ENCODE measurements around the gene SUGCT.

Gene SUGCT

DNA sequence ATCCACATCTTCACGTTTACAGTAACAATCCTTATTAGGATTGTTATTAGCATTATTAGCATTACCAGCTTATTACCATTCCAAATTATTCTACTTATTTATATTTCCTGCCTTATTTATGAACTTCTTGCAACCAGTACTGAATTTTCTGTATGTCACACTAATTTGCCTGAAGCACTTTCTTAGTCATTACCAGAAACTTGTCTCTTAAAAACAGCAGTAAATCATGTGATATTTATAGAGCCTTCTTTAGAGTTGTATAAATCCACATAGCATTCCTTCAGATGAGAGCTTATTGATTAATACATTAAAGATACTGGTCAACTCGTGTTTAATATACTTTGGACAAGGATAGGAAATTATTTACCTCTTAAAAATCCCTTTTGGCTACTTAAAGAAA is 618.6 kb downstream of the SUGCT start:
- DNase-seq: no peak

DNA sequence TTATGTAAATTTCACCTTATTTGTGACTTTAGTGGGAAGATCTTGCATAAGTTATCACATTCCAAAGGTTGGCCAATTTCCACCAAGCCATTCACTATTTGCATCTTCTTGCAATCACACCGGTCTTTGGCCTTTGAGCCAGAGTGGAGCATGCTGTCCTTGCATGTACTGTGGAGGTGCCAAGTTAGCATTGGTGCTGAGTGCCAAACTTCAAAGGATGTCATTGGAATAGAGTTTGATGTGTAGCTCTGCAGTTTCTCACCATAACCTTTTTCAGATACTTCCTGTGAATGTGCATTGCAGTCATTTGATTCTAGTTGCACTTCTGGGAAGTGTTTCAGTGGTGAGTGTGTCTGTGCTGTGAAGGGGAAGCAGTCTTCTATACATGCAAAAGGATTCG is 620.6 kb downstream of the SUGCT start:
- DNase-seq: no peak

DNA sequence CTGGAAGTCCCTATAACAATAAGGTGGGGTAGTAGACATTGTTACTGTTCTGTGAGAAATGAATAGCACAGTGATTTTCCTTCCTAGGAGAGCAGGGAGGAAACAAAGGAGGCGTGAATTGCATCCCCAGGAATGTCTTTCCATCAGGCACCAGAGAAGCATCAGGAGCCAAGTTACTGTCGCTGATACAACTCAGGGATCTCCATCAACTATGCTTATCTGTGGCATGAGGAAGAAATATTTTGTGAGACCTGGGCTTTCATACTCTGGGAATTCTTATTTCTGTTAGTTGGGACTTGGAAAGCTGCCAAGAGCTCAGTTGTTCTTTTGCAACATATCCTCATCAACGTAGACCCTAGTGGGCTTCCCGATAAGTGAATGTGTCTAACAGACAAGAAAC is 622.3 kb downstream of the SUGCT start:
- DNase-seq: no peak

DNA sequence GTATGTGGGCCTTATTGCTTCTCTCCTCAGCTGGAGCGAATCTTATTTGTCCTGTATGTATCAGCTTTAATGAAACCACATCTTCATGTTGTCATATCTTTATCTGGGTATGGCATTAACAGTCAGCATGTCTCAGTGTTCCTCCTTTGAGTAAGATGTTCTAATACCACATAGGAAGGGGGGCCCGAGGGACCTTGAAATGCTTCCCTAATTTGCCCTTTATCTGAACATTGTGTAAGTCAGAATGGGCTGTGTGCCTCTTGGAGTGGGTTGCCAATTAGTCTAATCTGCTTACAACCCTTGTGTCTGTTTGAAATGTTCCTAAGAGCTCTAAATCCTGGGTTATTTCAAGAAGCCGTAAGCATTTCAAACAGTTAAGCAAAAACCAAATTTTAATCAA is 623.8 kb downstream of the SUGCT start:
- DNase-seq: no peak

DNA sequence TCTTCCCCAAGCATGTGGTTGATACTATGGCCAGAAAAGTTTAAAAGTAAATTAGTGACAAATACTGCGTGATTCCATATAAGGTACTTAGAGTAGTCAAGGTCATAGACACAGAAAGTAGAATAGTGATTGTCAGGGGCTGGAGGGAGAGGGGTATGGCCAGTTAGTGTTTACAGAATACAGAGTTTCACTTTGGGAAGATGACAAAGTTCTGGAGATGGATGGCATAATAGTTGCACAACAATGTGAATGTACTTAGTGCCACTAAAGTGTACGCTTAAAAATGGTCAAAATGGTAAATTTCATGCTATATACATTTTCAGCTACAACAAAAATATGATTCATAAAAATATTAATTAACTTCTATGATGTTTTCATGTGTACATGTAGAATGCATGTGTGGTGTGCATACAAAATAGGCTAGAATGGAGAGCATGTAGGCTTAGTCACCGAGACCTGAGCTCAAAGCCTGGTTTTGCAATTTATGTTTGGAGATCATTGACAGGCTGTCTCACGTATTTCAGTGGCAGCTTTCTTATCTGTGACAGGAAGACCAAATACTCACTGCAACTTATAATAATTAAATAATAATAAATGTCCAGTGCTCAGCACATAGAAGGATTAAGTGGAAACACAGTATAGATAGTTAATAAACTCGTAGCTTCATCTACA is 625.6 kb downstream of the SUGCT start:
- no peak for DNase-seq

DNA sequence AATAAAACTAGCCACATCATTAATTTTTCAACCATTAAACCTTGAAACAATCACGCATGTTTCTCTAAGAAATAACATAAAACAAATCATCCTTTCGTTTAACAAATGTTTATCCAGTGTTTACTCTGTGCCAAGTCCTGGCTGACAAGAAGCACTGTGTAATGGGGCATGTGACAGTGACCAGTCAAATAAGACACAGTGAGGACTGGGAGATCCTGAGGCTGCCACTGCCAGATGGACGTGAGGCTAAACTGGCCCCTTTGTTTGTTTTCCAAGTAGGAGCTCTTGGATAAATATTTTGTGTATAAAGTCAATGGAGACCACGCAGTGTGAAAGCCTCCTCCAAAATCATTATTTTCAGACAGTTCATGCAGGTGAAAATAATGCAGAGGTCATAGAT is 626.2 kb downstream of the SUGCT start:
- no peak for DNase-seq

DNA sequence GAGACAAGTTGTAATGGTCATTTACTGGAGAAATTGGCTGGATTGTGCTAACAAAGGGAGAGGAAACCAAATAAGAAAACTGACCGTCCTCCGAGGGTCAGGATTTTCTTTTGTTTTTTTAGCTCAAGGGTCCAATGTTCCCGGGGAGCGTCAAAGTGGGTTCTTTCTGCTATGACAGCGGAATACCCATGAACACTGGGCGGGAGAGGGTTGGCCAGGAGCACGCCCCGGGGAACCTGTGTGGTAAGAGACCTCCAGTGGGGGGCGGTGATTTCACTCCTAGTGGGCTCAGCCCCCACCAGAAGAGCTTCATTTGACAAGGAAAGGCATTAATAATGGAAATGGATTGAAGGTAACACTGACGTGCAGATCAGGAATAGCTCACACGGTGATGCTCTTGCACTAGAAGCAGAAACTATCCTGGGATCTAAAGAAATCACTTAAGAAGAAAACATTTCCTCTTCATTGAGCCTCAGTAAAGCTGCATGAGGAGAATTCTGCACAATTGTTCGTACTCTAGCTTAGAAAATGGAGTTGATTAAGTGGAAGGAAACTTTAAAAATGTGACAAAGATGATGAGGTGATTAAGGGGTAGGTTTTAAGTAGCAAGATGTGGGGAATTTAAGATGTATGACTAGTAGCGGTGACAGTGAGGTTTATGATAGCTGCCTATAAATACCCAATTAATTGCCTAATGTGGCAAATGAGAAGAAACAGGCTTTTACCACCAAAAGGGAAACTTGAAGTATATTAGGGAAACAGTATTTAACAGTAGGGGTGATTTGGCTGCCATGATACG is 627.2 kb downstream of the SUGCT start:
- no peak for DNase-seq

DNA sequence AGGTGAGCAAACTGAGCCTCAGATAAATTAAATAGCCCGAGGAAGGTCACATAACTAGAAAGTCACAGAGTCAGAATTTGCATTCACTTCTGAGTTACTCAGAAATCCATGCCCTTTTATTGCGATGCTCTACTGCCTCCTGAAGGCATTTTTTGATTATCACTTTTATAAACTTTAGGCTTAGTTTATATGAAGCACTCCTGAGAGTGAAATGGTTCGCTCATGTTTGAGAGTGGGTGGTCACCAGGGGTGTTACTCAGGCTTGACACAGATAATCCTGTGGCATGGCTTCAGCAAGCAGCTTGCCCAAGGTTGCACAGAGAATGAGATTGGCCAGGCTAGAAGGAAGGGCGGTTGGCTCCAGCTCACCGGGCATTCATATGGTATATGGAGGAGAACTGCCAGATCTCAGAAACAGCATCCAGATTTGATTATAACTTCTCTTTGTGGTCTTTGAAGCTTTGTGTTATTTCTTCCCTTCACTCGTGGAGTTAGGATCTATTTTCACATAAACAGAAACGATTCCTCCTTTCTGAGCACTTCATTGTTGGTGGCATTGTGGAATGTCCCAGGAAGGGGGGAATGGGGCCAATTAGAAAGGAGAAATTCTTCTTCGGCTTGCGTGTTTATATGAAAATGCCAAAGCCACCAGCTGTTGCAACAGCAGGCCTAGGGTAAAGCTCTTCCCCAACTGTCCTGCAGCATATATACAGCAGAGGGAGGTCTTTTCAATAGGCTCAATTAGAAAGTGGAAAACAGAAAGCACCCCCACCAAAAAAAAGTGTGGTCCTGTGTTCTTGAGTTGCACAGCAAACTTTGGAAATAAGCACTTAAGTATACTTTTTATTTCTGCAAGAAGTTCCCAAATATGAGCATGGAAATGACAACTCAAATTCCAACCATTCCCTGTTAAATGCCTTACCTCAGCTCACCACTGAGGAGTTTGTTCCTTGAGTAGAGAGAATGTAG is 628.8 kb downstream of the SUGCT start:
- no peak for DNase-seq

DNA sequence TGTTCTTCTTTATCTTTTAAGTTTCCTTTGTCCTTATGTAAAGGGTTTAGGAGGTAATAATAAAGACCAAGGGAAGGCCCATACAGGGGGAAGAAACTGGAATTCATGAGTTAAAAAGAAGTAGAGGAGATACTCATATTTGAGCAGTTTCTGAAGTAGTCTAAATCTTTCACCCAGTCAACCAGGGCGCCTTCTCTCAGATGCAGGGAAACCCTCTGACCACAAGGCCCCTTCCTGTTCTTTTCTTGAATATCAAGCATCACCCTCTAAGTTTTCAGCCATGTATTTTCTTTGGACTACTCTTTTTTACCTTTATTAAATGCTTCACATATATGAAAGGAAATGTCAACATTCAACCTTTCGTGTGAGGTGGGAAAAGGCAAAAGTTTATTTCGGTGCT is 630.8 kb downstream of the SUGCT start:
- DNase-seq: no peak

DNA sequence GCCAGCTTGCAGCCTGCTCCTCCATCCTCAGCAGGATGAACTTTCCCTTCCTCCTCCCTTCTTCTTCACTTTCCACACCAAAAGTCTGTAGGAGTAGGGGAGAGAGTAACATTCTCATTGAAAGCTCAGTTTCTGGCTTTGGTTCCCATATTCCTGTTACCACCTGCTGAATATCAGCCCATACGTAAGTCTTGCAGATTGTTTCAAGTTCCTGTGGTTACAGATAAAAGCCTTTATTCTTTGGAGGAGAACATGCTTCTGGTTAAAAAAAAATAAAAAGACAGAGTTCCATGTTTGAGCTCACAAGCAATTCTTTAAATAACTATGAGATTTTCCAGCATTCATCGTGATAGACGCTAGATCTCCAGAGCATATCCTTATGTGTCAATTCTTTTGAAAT is 637.3 kb downstream of the SUGCT start:
- no peak for DNase-seq

DNA sequence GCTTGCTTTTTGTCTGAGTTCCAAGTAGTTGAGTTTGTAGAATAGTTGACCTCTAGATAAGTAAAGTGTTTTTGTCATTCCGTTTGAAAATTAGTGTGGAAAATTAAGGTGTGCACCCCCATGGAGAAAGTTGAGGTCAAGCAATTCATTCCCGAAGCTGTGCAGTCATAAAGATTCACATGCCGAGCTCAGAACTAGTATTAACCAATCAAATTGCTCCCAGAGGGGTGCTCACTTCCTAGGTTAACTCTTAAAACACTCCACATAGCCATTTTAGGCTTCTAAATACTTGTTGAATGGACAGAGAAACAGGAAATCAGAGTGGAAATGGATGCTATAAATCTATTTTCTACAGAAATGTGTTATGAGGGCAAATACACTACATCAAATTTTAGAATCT is 638.9 kb downstream of the SUGCT start:
- no peak for DNase-seq

DNA sequence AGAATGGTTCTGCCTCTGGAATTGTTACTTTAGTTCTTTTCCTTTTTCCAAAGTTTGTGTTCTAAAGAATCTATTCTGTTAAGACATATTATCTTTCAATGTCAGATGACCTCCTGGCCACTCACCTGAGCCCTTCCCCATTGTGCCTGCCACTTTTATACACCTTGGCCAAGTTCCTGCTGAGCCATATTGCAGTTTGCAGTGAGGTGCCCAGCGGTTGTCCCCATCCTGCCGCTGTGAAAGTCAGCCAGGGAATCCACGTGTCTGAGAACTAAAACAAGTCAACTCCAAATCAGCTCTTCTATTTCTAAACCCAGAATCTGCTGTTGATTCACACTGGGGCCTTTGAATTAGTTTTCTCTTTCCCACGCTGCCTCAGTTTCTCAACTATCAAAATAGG is 641.1 kb downstream of the SUGCT start:
- DNase-seq: no peak

DNA sequence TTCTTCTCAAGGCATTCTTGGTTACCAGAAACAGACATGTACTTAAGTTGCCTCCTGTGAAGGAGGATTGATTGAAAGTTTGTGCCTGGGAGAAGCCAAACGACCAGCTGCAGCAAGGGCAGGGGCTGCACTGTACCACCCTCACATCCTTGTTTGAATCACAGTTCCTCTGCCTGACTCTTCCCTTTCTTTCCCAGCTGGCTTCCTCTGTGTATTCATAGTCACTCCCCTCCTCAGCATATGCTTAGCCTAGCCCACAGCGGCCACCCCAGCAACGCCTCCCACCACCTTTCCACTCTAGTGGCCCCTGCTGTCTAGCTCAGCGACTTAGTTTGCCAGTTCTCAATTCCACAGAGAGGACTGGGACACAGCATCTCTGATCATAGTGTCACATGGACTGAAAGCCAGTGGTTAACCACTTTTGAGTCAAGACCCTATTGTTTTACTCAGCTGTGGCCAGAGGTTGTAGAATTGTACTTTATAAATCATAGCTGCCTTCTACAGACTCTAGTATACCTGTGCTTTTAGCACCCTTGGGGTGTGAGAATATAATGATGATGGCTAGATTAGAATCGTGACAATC is 643.0 kb downstream of the SUGCT start:
- DNase-seq: no peak

DNA sequence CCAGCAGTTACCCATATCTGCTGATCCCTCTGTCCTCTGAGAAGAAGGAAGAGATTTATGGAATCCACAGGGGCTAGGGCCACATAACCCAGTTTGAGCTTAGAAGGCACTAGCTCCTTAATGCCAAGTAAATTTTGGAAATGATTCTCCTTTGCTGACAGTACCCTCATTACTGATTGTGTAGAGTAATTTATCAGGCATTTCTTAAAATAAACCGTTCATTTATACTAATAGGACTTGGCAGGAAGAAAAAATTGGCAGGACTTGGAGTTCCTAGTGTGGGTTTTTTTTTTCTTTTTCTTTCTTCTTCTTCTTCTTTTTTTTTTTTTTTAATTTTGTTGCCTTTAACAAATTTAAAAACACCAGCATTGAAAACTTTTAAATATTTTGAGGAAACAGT is 645.7 kb downstream of the SUGCT start:
- no peak for DNase-seq

DNA sequence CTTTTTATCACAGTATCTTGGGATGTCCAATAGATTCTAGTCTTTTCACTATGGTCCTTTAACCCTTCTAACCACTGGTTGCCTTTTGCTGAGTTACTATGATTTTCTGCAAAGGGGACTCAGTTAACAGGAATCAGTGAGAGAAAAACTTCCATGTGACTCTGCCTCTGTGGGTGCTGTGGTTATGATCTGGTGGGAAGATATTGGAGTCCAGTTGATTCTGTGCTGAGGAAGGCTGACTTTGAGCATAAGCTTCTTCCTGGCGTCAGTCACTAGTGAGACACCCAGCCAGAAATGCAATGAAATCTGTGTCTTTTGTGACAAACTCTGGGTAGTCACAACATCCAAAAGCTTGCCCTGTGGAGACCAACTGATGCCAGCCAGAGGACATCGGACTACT is 648.0 kb downstream of the SUGCT start:
- DNase-seq: no peak

DNA sequence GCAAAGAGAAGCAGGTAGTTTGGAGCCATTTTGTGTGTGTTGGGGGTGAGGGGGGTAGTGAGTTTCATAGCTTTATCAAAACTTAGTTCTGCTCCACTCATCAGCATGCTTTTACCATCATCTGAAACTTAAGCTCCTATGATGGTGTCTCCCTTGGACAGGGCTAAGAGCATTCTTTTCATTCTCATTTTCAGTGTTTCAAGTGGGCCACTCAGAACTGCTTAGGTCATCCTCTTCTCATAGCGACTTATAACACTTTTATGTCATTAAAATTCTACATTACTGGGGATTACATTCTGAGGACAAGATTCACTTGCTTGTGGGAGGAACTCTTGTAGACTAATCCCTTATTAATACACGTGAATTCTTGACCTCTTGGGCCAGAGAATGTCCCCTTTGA is 649.4 kb downstream of the SUGCT start:
- DNase-seq: no peak

DNA sequence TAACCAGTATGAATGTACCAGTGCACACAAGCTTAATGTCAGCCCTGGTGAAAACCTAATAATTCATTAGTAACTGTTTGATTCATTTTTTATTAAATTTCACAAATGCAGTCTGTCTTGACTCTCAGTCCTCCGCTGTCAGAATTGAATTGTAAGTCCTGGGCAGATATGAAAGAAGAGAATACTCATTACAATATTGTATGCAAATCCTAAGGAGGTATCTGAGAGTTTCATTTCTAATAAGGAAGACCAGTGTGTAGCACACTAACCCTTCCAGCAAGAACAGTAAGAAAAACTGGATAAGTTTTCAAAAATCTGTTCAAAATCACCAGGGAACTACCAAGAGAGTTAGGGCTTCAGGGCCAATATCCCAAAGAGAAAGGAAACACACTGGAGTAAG is 652.1 kb downstream of the SUGCT start:
- DNase-seq: no peak

DNA sequence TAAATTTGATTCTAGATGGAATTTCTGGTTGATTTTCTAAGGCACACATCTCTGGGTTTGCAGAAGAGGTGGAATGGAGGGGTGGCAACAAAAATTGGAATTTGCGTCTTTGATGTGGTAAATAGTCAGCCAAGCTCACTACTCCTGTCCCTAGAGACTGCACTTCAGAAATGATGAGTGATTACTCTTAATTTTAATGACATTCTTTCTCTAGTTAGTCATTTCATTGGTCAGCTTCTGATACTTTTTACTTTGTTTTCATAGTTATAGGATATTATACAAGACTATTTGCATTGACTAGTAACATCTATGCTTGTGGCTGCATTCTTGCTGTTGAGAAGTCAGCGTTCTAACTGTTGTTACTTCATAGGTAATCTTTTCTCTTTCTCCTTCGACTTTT is 658.3 kb downstream of the SUGCT start:
- no peak for DNase-seq

DNA sequence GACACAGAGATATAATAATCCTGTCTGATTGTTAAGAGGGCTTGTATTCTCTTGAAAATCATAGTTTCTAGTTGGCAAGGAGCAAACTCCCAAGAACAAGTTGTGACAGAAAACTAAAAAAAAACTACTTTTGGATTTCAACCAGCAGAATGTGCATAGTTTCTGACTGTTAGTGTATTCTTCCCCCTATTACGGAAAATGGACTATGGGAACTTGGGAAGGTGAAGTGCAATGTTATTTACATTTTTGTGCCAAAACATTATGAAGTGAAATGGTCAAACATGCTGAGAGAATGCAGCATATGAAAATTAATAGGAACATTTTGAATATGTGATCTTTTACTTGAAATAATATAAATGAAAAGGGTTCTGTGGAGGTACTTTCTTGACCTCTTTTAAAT is 660.8 kb downstream of the SUGCT start:
- no peak for DNase-seq

DNA sequence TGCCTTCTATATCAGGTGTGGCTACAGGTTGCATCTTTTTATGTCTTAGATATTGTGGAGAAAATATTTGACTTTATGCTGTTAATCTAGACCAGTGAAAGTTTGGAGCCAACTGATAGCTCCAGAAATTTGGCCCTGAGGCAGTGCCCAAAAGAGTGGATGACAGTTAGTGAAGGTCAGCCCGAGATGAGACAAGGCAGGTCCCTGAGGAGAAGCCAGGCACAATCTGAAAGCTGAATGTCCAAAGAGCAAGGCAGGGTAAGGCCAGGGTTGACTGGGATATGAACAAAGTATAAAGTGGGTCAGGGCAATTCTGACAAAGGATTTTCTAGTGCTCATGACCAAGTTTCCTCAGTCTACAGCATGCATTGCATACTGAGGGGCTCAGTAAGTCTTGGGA is 661.9 kb downstream of the SUGCT start:
- no peak for DNase-seq

DNA sequence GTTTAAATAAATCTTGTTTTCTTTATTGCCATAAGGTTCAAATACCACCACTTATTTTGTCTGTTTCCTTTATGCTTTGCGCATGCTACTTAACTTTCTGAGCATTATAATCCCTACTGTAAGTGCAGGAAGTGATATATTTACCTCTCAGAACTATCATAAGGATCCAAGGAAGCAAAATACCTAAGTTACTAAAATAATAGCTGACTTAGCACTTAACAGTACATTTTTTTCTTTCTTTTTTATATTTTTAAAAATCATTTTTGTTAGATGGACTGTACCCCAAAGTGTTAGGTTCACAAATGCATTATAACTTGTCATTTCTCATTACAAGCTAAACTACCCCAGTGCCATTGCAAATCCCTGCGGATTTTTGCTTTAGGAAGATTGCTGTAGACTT is 663.8 kb downstream of the SUGCT start:
- no peak for DNase-seq

DNA sequence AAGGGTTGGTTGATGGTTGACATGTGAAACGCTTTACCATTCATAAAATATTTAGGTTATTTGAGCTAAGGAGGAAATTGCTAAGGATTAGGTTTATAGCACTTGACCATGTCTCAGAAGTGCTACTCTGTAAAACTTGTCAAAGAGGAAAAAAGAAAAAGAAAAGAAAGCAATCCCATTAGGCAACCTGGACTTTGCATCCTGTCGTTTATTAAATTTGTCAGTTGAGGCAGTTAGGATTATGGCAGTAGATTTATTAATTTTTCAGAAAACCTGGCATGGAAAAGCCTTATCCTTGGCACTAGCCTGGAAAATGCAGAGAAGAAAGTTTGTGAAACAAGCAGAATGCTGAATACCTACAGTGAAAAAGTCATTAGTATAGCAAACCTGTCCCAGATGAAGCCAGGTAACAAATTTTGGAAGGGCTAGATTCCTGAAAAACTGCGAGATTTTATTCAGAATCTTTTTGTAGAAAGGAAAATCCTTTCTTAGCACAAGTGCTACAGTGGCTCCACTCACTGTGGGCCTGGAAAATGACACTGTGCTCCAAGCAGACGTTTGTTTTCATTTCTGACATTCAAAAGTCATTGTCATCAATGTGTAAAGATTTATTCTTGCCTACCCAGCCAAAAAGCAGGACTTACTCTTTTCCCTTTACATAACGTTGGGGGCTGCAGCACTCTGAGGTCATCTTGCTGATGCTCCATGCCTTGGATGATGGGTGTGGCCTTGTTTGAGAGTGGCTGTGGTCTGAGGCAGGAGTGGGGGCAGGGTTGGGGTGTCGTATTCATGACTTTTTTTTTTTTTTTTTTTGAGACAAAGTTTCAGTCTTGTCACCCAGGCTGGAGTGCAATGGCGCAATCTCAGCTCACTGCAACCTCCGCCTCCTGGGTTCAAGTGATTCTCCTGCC is 664.9 kb downstream of the SUGCT start:
- no peak for DNase-seq
